ENCODE results near the gene MAB21L2. TPM values are rescaled to one million over a fixed set of nuclear protein-coding genes. Genes with fewer than 3 reads are reported as not detected.

The MAB21L2 gene
- total RNA-seq, 1 donor = 40.5 TPM

DNA sequence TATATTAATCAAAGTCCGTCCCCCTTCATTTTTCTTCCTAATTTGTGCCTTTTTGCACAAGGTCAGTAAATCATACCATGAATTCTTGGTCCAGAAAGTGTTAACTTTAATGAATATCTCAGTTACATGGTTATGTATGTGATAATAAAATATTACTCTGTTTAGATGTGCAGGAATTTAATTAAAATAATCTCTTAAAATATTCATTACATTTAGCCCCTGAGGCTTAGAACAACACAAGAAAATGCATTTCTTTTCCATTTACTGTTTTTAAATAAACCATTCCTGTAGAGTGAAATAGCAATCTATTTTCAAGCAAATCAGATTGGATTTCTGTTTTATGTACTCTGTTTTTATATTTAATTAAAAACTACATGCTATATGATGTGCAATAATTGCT lies 17.6 kb downstream of the MAB21L2 start:
- no peak overlapping the region for H3K4me2 ChIP-seq (ENCODE audit: insufficient read depth, low read length)
- no peak for TF ChIP-seq CTCF (IDR thresholded peaks at IDR 0.05; ENCODE audit: extremely low read depth, low read depth, low read length)
- H3K9me3 ChIP-seq (ENCODE audit: low read depth, low read length) = no peaks in the 10 kb centered on the region

DNA sequence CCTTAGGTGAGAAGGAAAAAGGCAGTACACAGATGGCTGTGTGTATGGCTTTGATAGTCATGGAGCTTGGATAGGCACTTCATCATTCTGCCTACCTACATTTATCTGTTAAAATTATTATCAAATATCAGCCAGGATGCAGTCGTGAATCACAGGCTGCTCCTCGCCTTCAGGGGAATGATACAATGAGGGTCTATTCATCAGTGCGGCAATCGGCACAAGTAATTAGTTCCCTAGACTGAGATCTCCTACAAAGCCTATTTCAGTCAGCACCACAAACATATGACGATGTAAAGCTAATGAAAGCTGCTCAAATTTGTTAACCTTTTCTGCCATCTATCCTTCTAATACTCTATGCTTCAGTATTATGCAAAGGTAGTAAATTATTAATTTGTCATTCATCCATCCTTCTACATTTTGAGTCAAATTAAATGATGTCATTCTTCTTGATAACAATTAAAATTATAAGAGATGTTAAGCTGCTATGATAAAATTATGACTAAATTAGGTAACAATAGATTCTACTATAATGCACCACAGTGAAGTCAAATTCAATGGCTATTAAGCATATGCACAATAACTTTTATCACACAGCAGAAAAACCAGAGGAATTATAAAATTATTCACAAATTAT lies 19.0 kb downstream of the MAB21L2 start:
- no peak overlapping the region for H2AFZ ChIP-seq (ENCODE audit: low read length)

More for the DNA sequence above, 17.6 kb downstream of the MAB21L2 start:
- H4K20me1 ChIP-seq (ENCODE audit: insufficient read depth, low read length) = no peaks in the 10 kb centered on the region
- no peak overlapping the region for H3K4me3 ChIP-seq (ENCODE audit: insufficient read depth, low read length)
- no peak for DNase-seq (ENCODE audit: insufficient read length, low spot score, missing footprints)
- no peaks in the 10 kb centered on the region for H3K36me3 ChIP-seq (ENCODE audit: insufficient read depth, low read length)
- no peaks in the 10 kb centered on the region for H3K79me2 ChIP-seq (ENCODE audit: insufficient read depth, low read length)
- H2AFZ ChIP-seq (ENCODE audit: low read length) = no peak overlapping the region
- no peaks in the 10 kb centered on the region for H3K4me1 ChIP-seq (ENCODE audit: insufficient read depth, low read length)
- no peaks in the 10 kb centered on the region for H3K27me3 ChIP-seq (ENCODE audit: insufficient read depth, low read length)
- H3K27ac ChIP-seq (ENCODE audit: low read depth, low read length) = no peak overlapping the region

DNA sequence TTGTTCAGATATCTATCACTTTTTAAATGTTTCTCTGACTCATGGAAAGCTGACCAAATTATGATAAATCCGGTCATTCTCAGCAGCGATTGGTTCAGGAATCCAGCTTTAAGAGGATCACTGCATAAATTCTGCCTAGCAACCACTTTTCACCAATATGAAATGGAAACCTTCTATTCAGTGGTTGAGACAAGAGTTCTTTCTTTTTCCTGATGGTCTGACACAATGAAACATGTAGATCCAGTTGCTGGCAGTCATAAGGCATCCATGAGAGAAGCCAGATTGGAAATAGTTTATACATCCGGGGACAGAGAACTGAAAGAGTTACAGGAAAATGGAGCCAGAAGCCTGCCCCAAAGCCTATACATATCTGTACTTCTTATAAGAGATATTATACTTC lies 27.2 kb downstream of the MAB21L2 start:
- no peak for TF ChIP-seq CTCF (IDR thresholded peaks at IDR 0.05; ENCODE audit: extremely low read depth, low read depth, low read length)
- Histone ChIP-seq H3K4me3 (ENCODE audit: insufficient read depth, low read length) (no peak overlapping the region), H3K4me2 (ENCODE audit: insufficient read depth, low read length) (no peak overlapping the region), H3K79me2 (ENCODE audit: insufficient read depth, low read length) (no peaks in the 10 kb centered on the region), H4K20me1 (ENCODE audit: insufficient read depth, low read length) (no peaks in the 10 kb centered on the region), H2AFZ (ENCODE audit: low read length) (no peak overlapping the region), H3K9me3 (ENCODE audit: low read depth, low read length) (no peaks in the 10 kb centered on the region), H3K27ac (ENCODE audit: low read depth, low read length) (no peak overlapping the region), H3K4me1 (ENCODE audit: insufficient read depth, low read length) (no peaks in the 10 kb centered on the region), H3K36me3 (ENCODE audit: insufficient read depth, low read length) (no peaks in the 10 kb centered on the region), H3K27me3 (ENCODE audit: insufficient read depth, low read length) (no peaks in the 10 kb centered on the region)
- no peak for DNase-seq (ENCODE audit: insufficient read length, low spot score, missing footprints)

More for the DNA sequence above, 19.0 kb downstream of the MAB21L2 start:
- DNase-seq (ENCODE audit: insufficient read length, low spot score, missing footprints) = no peak
- Histone ChIP-seq H3K27me3 (ENCODE audit: insufficient read depth, low read length) (no peaks in the 10 kb centered on the region), H3K4me2 (ENCODE audit: insufficient read depth, low read length) (no peak overlapping the region), H3K4me3 (ENCODE audit: insufficient read depth, low read length) (no peak overlapping the region), H3K27ac (ENCODE audit: low read depth, low read length) (no peak overlapping the region), H4K20me1 (ENCODE audit: insufficient read depth, low read length) (no peaks in the 10 kb centered on the region), H3K9me3 (ENCODE audit: low read depth, low read length) (no peaks in the 10 kb centered on the region), H3K4me1 (ENCODE audit: insufficient read depth, low read length) (no peaks in the 10 kb centered on the region), H3K36me3 (ENCODE audit: insufficient read depth, low read length) (no peaks in the 10 kb centered on the region), H3K79me2 (ENCODE audit: insufficient read depth, low read length) (no peaks in the 10 kb centered on the region)
- no peak for TF ChIP-seq CTCF (IDR thresholded peaks at IDR 0.05; ENCODE audit: extremely low read depth, low read depth, low read length)

GRCh38 chr4:150619042-150619441 lies 37.1 kb downstream of the MAB21L2 start:
- Histone ChIP-seq H4K20me1 (ENCODE audit: insufficient read depth, low read length) (no peaks in the 10 kb centered on the region), H3K4me1 (ENCODE audit: insufficient read depth, low read length) (no peaks in the 10 kb centered on the region), H3K36me3 (ENCODE audit: insufficient read depth, low read length) (no peaks in the 10 kb centered on the region), H2AFZ (ENCODE audit: low read length) (no peak overlapping the region), H3K27me3 (ENCODE audit: insufficient read depth, low read length) (no peaks in the 10 kb centered on the region), H3K4me2 (ENCODE audit: insufficient read depth, low read length) (peak overlapping the region; percentile 53), H3K79me2 (ENCODE audit: insufficient read depth, low read length) (no peaks in the 10 kb centered on the region), H3K27ac (ENCODE audit: low read depth, low read length) (no peak overlapping the region), H3K4me3 (ENCODE audit: insufficient read depth, low read length) (no peak overlapping the region), H3K9me3 (ENCODE audit: low read depth, low read length) (no peaks in the 10 kb centered on the region)
- DNase-seq (ENCODE audit: insufficient read length, low spot score, missing footprints) = peak; percentile 32
- TF ChIP-seq CTCF (IDR thresholded peaks at IDR 0.05; ENCODE audit: extremely low read depth, low read depth, low read length) = no peak
